Measurements from ENCODE around the gene KIZ.

- TF ChIP-seq CTCF (conservative IDR thresholded peaks at IDR 0.05; ENCODE audit: low read depth, low read length) (no peak), EZH2 (IDR thresholded peaks at IDR 0.05; ENCODE audit: low read length, unreplicated experiment) (no peak), EZH2phosphoT487 (IDR thresholded peaks at IDR 0.05; ENCODE audit: borderline replicate concordance, low read length) (no peak)
Observed at GRCh38 chr20:21083825-21084325, 42.0 kb upstream of the KIZ start.
